Hepatocyte (in vitro differentiated cells): ENCODE results near the gene ATP1B4. TPM values are rescaled to one million over a fixed set of nuclear protein-coding genes. Genes with fewer than 3 reads are reported as not detected.
"Not testable (repeated sequence)": the region's sequence is repeated elsewhere in the genome, so short reads cannot be mapped to it uniquely, and the experiment has no call there.

Source experiments
- DNase-seq: peaks from one replicate; pipeline ENCODE4 v3.0.0-alpha.2; 2016; ENCODE audit warnings: low spot score
- H2AFZ ChIP-seq: fragments of 200-600 bp; sonication (generic); 2 replicates; pipeline ENCODE4 v1.6.0; 2016; ENCODE audit warnings: antibody characterized with exemption, mild to moderate bottlenecking
- H3K27ac ChIP-seq: fragments of 200-600 bp; sonication (generic); 2 replicates; pipeline ENCODE4 v1.5.1; 2016; ENCODE audit warnings: mild to moderate bottlenecking
- H3K27me3 ChIP-seq: fragments of 200-600 bp; sonication (generic); 2 replicates; pipeline ENCODE4 v1.6.1; 2016
- H3K36me3 ChIP-seq: fragments of 200-600 bp; sonication (generic); replicated peaks from 2 replicates; pipeline ENCODE4 v1.5.1; 2016; ENCODE audit warnings: low read depth; ENCODE audit not compliant: insufficient read depth
- H3K4me1 ChIP-seq: fragments of 200-600 bp; sonication (generic); 2 replicates; pipeline ENCODE4 v1.5.1; 2016; ENCODE audit warnings: mild to moderate bottlenecking, moderate library complexity; ENCODE audit not compliant: insufficient read depth
- H3K4me2 ChIP-seq: fragments of 200-600 bp; sonication (generic); 2 replicates; pipeline ENCODE4 v1.6.0; 2016
- H3K4me3 ChIP-seq: fragments of 200-600 bp; sonication (generic); 2 replicates; pipeline ENCODE4 v1.5.1; 2016; ENCODE audit warnings: mild to moderate bottlenecking
- H3K79me2 ChIP-seq: fragments of 200-600 bp; sonication (generic); 2 replicates; pipeline ENCODE4 v1.6.0; 2017; ENCODE audit warnings: mild to moderate bottlenecking
- H3K9me2 ChIP-seq: fragments of 200-600 bp; sonication (generic); replicated peaks from 2 replicates; pipeline ENCODE4 v1.6.0; 2017; ENCODE audit warnings: mild to moderate bottlenecking; ENCODE audit not compliant: insufficient read depth
- H3K9me3 ChIP-seq: fragments of 200-600 bp; sonication (generic); 2 replicates; pipeline ENCODE4 v1.5.1; 2016; ENCODE audit warnings: low read depth, mild to moderate bottlenecking
- H4K20me1 ChIP-seq: fragments of 200-600 bp; sonication (generic); 2 replicates; pipeline ENCODE4 v1.6.0; 2016; ENCODE audit warnings: mild to moderate bottlenecking; ENCODE audit not compliant: insufficient read depth, poor library complexity, severe bottlenecking
- EZH2 ChIP-seq: fragments of 200-600 bp; sonication (generic); IDR thresholded peaks from 2 replicates; pipeline ENCODE4 v1.6.1; 2016; ENCODE audit warnings: antibody characterized with exemption, mild to moderate bottlenecking, borderline replicate concordance
- EZH2phosphoT487 ChIP-seq: fragments of 200-600 bp; sonication (generic); IDR thresholded peaks from one replicate; pipeline ENCODE4 v1.6.1; 2018; ENCODE audit warnings: antibody characterized with exemption, mild to moderate bottlenecking, low read depth, moderate library complexity; ENCODE audit not compliant: unreplicated experiment, severe bottlenecking
- WGBS: methylation state at CpG from one replicate; pipeline ENCODE4 v1.1.6; 2016; ENCODE audit warnings: low lambda C conversion rate; ENCODE audit errors: missing lambda C conversion rate; 5-methylcytosine and 5-hydroxymethylcytosine counted together
- polyA plus RNA-seq: library from polyadenylated mRNA; unstranded; fragments of >200 nt; fragmentation: Nextera tagmentation; extraction: Ambion mirVana; gene quantifications from 2 replicates; pipeline ENCODE4 v1.2.1, GENCODE V29; 2016
- total RNA-seq: library from RNA; depleted of rRNA; stranded (reverse); fragments of >200 nt; gene quantifications from 2 replicates; pipeline ENCODE4 v1.2.3, GENCODE V29; 2014
- TF ChIP-seq, protein P1 (sequence below): fragments of 200-600 bp; sonication (generic); IDR thresholded peaks from 2 replicates; pipeline ENCODE4 v1.5.1; 2016; ENCODE audit warnings: antibody characterized with exemption, mild to moderate bottlenecking; ENCODE audit not compliant: poor library complexity

Gene ATP1B4
- total and polyA plus RNA-seq, 2 experiments from 2014 or later = not detected

DNA sequence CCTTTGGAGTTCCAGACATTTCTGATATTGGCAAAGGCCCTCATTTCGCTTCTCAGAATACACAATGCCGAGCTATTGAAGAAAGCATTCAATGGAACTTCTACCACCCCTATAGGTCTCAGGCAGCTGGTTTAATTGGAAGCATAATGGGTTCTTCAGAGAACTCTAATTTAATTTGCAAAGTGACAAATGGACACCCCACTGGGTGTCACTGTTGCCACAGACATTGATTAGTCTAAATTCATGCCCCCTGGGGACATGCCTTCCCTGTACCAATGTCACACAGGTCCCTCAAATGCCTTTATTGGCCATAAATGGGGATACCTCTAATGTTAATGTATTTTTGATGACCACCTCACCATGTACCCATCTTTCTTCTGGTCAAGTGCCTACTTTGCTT is 27.7 kb upstream of the ATP1B4 start:
- no peak for DNase-seq
- H3K79me2 ChIP-seq = no peaks in the 10 kb centered on the region
- 15% methylated on average over 2 of the region's 2 CpGs for WGBS

DNA sequence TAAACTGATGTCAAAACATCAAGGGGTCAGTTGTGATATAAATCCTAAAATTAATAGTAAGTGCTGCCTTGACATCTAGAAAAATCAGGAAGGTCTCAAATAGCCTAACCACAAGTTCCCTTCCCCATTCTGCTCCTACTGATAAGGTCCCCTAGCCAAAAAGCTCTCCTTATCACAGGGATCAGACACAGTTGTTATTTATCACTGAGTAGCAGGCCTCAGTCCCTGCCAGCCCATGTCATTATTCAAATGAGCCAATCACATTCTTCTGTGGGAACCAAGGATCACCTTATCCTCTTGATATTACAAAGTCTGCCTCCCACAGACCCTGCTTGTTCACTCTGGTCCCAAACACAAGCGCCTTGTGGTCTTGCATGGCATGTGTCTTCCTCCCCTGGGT is 27.3 kb upstream of the ATP1B4 start:
- no peak overlapping the region for H3K4me3 ChIP-seq
- no peaks in the 10 kb centered on the region for H3K27me3 ChIP-seq
- H3K4me1 ChIP-seq = no peaks in the 10 kb centered on the region
- WGBS = 53% methylated on average over 1 of the region's 1 CpG
- TF ChIP-seq, protein P1, sequence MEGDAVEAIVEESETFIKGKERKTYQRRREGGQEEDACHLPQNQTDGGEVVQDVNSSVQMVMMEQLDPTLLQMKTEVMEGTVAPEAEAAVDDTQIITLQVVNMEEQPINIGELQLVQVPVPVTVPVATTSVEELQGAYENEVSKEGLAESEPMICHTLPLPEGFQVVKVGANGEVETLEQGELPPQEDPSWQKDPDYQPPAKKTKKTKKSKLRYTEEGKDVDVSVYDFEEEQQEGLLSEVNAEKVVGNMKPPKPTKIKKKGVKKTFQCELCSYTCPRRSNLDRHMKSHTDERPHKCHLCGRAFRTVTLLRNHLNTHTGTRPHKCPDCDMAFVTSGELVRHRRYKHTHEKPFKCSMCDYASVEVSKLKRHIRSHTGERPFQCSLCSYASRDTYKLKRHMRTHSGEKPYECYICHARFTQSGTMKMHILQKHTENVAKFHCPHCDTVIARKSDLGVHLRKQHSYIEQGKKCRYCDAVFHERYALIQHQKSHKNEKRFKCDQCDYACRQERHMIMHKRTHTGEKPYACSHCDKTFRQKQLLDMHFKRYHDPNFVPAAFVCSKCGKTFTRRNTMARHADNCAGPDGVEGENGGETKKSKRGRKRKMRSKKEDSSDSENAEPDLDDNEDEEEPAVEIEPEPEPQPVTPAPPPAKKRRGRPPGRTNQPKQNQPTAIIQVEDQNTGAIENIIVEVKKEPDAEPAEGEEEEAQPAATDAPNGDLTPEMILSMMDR = no peak
- TF ChIP-seq EZH2phosphoT487 = no peak
- no peak for TF ChIP-seq EZH2
- no peak overlapping the region for H3K27ac ChIP-seq
- H3K9me2 ChIP-seq = no peaks in the 10 kb centered on the region
- H3K9me3 ChIP-seq = peaks cover 9% of the 10 kb centered on the region
- H3K79me2 ChIP-seq = no peaks in the 10 kb centered on the region
- no peak overlapping the region for H2AFZ ChIP-seq
- no peak overlapping the region for H3K4me2 ChIP-seq
- no peaks in the 10 kb centered on the region for H4K20me1 ChIP-seq
- no peaks in the 10 kb centered on the region for H3K36me3 ChIP-seq
- no peak for DNase-seq

More for the DNA sequence above, 27.7 kb upstream of the ATP1B4 start:
- Histone ChIP-seq H3K4me3 (no peak overlapping the region), H3K9me2 (no peaks in the 10 kb centered on the region), H4K20me1 (no peaks in the 10 kb centered on the region), H3K27ac (no peak overlapping the region), H3K36me3 (no peaks in the 10 kb centered on the region), H3K4me2 (no peak overlapping the region), H3K27me3 (no peaks in the 10 kb centered on the region), H3K4me1 (no peaks in the 10 kb centered on the region), H2AFZ (no peak overlapping the region), H3K9me3 (peaks cover 9% of the 10 kb centered on the region)
- TF ChIP-seq EZH2 (no peak), EZH2phosphoT487 (no peak)
- TF ChIP-seq, protein P1 = no peak

DNA sequence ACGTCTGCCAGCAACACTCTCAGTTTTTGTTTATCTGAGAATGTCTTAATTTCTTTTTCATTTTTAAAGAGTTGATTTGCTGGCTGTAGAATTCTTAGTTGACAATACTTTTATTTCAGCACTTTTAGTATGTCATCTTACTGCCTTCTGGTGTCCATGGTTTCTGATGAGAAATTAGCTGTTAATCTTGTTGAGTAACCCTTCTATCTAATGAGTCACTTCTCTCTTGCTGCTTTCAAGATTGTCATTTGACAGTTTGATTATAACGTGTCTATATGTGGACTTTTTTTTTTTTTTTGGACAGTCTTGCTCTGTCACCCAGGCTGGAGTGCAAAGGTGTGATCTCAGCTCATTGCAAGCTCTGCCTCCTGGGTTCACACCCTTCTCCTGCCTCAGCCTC is 26.6 kb upstream of the ATP1B4 start:
- H2AFZ ChIP-seq = no peak overlapping the region
- TF ChIP-seq EZH2phosphoT487 (no peak), EZH2 (no peak)
- TF ChIP-seq, protein P1 = no peak
- 68% methylated on average over 2 of the region's 2 CpGs for WGBS

DNA sequence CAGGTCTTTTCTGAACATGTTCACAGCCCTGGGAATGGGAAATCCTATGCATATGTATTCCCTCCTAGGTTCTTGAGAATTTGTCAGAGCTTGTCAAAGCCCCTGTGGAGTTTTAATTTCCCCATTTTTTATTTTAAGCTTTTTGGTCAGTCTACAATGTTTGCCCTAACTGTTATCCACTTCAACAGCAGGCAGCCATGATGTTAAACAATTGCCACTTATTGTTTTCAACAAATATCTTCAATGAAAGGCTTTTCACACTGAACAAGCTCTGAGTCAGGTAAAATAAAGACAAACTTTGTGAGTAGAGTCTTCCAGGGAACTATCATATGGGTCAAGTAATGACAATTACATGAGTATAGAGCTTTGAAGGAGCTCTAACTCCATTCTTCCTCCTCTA is 25.0 kb upstream of the ATP1B4 start:
- H3K79me2 ChIP-seq = no peaks in the 10 kb centered on the region
- no peaks in the 10 kb centered on the region for H3K27me3 ChIP-seq
- no peak for TF ChIP-seq EZH2
- TF ChIP-seq EZH2phosphoT487 = no peak
- TF ChIP-seq, protein P1 = no peak
- no peaks in the 10 kb centered on the region for H3K9me2 ChIP-seq
- H2AFZ ChIP-seq = no peak overlapping the region
- H3K4me1 ChIP-seq = no peaks in the 10 kb centered on the region
- H3K9me3 ChIP-seq = peaks cover 9% of the 10 kb centered on the region
- DNase-seq = no peak
- no peak overlapping the region for H3K4me2 ChIP-seq
- H4K20me1 ChIP-seq = no peaks in the 10 kb centered on the region
- H3K36me3 ChIP-seq = no peaks in the 10 kb centered on the region
- no peak overlapping the region for H3K4me3 ChIP-seq
- no peak overlapping the region for H3K27ac ChIP-seq

More for the DNA sequence above, 26.6 kb upstream of the ATP1B4 start:
- Histone ChIP-seq H3K4me1 (no peaks in the 10 kb centered on the region), H3K4me2 (no peak overlapping the region), H3K4me3 (no peak overlapping the region), H3K27ac (no peak overlapping the region), H3K79me2 (no peaks in the 10 kb centered on the region), H3K36me3 (no peaks in the 10 kb centered on the region), H3K9me3 (peaks cover 9% of the 10 kb centered on the region), H4K20me1 (no peaks in the 10 kb centered on the region), H3K27me3 (no peaks in the 10 kb centered on the region), H3K9me2 (no peaks in the 10 kb centered on the region)
- DNase-seq = no peak

DNA sequence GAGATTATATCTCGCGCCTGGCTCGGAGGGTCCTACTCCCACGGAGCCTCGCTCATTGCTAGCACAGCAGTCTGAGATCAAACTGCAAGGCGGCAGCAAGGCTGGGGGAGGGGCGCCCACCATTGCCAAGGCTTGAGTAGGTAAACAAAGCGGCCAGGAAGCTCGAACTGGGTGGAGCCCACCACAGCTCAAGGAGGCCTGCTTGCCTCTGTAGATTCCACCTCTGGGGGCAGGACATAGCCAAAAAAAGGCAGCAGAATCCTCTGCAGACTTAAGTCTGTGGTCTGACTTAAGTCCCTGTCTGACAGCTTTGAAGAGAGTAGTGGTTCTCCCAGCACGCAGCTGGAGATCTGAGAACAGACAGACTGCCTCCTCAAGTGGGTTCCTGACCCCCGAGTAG is 17.3 kb upstream of the ATP1B4 start:
- H3K4me1 ChIP-seq, H3K4me2 ChIP-seq, H2AFZ ChIP-seq, H3K9me2 ChIP-seq, H3K27ac ChIP-seq, H3K79me2 ChIP-seq, H3K9me3 ChIP-seq, H3K4me3 ChIP-seq, H3K36me3 ChIP-seq, H3K27me3 ChIP-seq, H4K20me1 ChIP-seq, DNase-seq: not testable (repeated sequence)
- 71% methylated on average over 11 of the region's 11 CpGs for WGBS
